ENCODE data around the gene DYNLRB2. TPM values are rescaled to one million over a fixed set of nuclear protein-coding genes. Genes with fewer than 3 reads are reported as not detected.

DYNLRB2 gene
- total RNA-seq, 1 experiment from 2014 or later: not detected

- Mint-ChIP-seq H3K27me3 (ENCODE audit: unreplicated experiment) (peaks cover 14% of the 10 kb centered on the region), H3K36me3 (ENCODE audit: insufficient read depth, unreplicated experiment) (no peaks in the 10 kb centered on the region), H3K4me1 (ENCODE audit: low read depth, unreplicated experiment) (no peaks in the 10 kb centered on the region), H3K4me3 (ENCODE audit: low read depth, unreplicated experiment) (no peak overlapping the region), H3K27ac (ENCODE audit: unreplicated experiment) (no peak overlapping the region), H3K9me3 (ENCODE audit: low read depth, unreplicated experiment) (peaks cover 8% of the 10 kb centered on the region)
- intact Hi-C loops (cut with micrococcal nuclease; ENCODE audit: unreplicated experiment): no loop called here
- BruUV-seq (replicated peaks): no TSS peak
- DNase-seq: no peak
- TF ChIP-seq, protein P1, sequence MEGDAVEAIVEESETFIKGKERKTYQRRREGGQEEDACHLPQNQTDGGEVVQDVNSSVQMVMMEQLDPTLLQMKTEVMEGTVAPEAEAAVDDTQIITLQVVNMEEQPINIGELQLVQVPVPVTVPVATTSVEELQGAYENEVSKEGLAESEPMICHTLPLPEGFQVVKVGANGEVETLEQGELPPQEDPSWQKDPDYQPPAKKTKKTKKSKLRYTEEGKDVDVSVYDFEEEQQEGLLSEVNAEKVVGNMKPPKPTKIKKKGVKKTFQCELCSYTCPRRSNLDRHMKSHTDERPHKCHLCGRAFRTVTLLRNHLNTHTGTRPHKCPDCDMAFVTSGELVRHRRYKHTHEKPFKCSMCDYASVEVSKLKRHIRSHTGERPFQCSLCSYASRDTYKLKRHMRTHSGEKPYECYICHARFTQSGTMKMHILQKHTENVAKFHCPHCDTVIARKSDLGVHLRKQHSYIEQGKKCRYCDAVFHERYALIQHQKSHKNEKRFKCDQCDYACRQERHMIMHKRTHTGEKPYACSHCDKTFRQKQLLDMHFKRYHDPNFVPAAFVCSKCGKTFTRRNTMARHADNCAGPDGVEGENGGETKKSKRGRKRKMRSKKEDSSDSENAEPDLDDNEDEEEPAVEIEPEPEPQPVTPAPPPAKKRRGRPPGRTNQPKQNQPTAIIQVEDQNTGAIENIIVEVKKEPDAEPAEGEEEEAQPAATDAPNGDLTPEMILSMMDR (IDR thresholded peaks at IDR 0.05; ENCODE audit: unreplicated experiment): no peak
- CTCF ChIA-PET: no interaction called here
Measured at GRCh38 chr16:80576343-80576912, 35.6 kb downstream of the DYNLRB2 start.

DNA sequence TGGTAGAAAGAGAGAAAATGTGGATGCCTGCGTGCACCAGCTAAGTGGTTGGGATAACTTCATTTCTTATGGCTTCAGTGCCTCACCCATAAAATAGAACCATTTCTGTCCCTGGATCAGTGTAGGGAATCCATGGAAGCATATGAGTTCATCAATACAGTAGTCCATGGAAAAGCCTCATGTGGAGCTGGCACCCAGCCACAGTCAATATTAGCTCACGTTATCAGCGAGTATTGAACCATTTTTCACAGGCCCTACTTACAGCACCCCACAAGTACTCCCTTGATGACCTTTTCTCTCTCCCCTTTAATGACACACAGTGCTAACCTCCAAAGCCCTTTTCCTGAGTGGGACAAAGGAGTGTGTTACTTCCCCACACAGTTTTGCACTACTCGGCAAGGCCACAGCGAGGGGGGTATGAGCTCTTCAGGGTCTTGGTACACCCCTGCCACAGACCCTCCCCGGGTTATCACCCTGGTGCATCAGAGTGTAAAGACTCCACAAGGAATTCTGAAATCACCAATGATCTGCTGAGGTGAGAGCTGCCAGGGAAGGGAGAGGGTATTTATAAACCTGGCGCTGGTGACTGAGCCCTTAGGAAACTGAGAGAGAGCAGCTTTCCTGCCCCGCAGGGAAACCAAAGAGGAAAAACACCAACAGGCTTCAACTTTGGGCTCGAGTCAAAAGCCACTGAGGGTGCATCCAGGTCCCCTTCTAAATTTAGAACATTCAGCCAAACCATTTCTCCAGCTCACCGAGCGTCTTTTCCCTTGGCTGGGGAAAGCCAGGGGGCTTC is 36.9 kb downstream of the DYNLRB2 start:
- Mint-ChIP-seq H3K36me3 (ENCODE audit: insufficient read depth, unreplicated experiment) (no peaks in the 10 kb centered on the region), H3K4me1 (ENCODE audit: low read depth, unreplicated experiment) (no peaks in the 10 kb centered on the region), H3K27me3 (ENCODE audit: unreplicated experiment) (peaks cover 13% of the 10 kb centered on the region), H3K27ac (ENCODE audit: unreplicated experiment) (no peak overlapping the region), H3K9me3 (ENCODE audit: low read depth, unreplicated experiment) (peaks cover 8% of the 10 kb centered on the region), H3K4me3 (ENCODE audit: low read depth, unreplicated experiment) (no peak overlapping the region)
- intact Hi-C loops (cut with micrococcal nuclease; ENCODE audit: unreplicated experiment): no loop called here
- CTCF ChIA-PET: no interaction called here
- no TSS peak for BruUV-seq (replicated peaks)
- DNase-seq: no peak
- TF ChIP-seq, protein P1 (IDR thresholded peaks at IDR 0.05; ENCODE audit: unreplicated experiment): no peak

DNA sequence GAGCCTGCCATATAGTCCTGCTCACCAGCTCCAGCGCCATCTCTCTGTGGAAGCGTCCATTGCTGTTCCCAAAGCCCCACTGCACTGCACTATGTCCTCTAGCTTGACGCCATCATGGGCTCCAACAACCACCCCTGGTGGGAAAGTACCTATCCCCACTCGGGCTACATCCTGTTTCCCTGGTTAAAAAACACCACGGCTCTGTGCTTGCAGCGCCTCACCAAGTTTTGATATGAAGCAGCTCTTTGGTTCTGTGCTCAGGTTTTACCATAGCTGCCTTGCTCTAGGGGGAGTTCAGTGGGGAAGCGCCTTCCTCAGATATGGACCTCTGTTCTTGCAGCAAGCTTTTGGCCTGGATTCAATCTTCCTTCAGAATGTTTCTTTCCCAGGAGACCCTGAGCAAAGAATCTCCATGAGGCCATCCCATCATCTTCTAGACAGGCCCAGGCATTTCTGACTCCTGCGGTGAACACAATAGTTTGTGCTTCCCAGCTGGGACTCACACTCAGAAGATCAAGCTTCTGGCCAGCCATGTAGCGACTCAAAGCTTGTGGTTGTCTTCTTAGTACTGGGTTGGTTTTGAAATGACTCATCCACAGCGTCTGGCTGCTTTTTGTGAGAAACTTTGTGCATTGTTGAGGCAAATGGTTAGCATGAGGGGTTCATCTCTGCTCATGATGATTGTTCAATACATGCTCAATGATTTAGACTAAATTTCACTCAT is 39.5 kb downstream of the DYNLRB2 start:
- TF ChIP-seq, protein P1 (IDR thresholded peaks at IDR 0.05; ENCODE audit: unreplicated experiment): no peak
- BruUV-seq (replicated peaks): no TSS peak
- intact Hi-C loops (cut with micrococcal nuclease; ENCODE audit: unreplicated experiment): no loop called here
- CTCF ChIA-PET: no interaction called here
- H3K36me3 Mint-ChIP-seq (ENCODE audit: insufficient read depth, unreplicated experiment): no peaks in the 10 kb centered on the region
- H3K27me3 Mint-ChIP-seq (ENCODE audit: unreplicated experiment): peaks cover 28% of the 10 kb centered on the region
- no peak overlapping the region for H3K27ac Mint-ChIP-seq (ENCODE audit: unreplicated experiment)
- no peak overlapping the region for H3K4me3 Mint-ChIP-seq (ENCODE audit: low read depth, unreplicated experiment)
- peaks cover 14% of the 10 kb centered on the region for H3K9me3 Mint-ChIP-seq (ENCODE audit: low read depth, unreplicated experiment)
- H3K4me1 Mint-ChIP-seq (ENCODE audit: low read depth, unreplicated experiment): no peaks in the 10 kb centered on the region
- no peak for DNase-seq

GRCh38 chr16:80583466-80583865 is 42.7 kb downstream of the DYNLRB2 start:
- Mint-ChIP-seq H3K27ac (ENCODE audit: unreplicated experiment) (no peak overlapping the region), H3K36me3 (ENCODE audit: insufficient read depth, unreplicated experiment) (no peaks in the 10 kb centered on the region), H3K4me1 (ENCODE audit: low read depth, unreplicated experiment) (no peaks in the 10 kb centered on the region), H3K4me3 (ENCODE audit: low read depth, unreplicated experiment) (no peak overlapping the region), H3K9me3 (ENCODE audit: low read depth, unreplicated experiment) (peaks cover 14% of the 10 kb centered on the region), H3K27me3 (ENCODE audit: unreplicated experiment) (peaks cover 28% of the 10 kb centered on the region)
- intact Hi-C loops (cut with micrococcal nuclease; ENCODE audit: unreplicated experiment): no loop called here
- CTCF ChIA-PET: no interaction called here
- DNase-seq: no peak
- TF ChIP-seq, protein P1 (IDR thresholded peaks at IDR 0.05; ENCODE audit: unreplicated experiment): no peak
- no TSS peak for BruUV-seq (replicated peaks)

Measured in Calu3 (cell line).